K562 treated with DMSO at 1 percent for 48 hours (cell line): Measurements from ENCODE around the gene PTS. TPM values are rescaled to one million over a fixed set of nuclear protein-coding genes. Genes with fewer than 3 reads are reported as not detected.

ENCODE experiments used
- total RNA-seq: library from RNA; unstranded; fragments of 300-600 nt; gene quantifications from 2 replicates; pipeline ENCODE4 v1.2.3, GENCODE V29; 2022; ENCODE audit warnings: low replicate concordance; ENCODE audit errors: extremely low read depth

The PTS gene
- total RNA-seq: not detected in 2 replicates

DNA sequence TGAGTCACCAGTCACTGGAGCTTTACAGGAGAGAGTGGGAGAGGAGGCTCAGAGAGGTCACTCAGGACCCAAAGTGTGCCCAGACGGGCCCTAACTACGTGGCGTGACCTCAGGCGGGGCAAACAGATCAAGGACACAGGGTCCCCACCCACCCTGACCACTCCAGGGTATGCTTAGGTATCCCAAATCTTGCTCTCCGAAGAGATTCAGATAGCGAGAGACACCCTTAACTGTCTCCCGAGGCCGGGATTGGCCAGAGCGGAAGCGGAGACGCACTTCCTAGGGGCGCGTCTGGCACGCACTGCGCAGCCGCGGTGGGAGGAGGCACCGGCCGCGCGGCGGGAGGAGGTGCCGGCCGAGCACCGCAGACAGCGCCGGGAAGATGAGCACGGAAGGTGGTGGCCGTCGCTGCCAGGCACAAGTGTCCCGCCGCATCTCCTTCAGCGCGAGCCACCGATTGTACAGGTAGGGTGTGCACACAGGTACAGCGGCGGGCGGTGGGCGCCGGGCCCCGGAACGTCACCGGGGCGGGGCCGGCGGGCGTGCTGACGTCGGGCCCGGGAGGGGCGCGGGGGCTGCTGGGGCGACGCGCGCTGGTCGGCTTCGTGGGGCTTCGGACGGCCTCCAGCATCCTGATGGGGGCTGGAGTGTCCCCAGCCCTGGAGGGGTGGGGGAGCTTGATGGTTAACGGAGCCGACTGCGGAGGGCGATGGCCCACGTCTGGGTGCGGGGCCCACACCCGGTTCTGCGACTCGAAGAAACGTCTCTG, at the start of gene PTS:
TSS of gene PTS (plus strand) at position 367 of the 769 bp plus-strand sequence. CDS start at position 383, 16 bp downstream.

DNA sequence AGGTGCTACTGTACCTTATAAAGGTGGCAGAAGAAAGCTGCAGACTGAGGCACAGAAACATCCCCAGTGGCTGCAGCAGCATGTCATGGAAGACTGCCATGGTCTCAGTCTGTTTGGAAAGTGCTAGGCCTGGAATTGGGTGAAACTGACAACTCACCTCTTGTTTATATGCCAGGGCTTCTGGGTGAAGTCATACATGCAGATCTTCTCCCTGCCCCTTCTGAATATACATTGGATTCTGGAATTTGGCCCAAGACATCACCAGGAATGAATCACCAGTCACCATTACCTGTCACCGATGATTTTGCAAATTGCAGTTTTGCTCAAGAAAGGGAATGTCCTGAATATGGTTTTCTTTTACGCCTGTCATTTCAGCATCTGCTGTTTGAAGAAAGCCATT, 34.3 kb downstream of the PTS start, which contains the start of gene PLET1:
TSS of gene PLET1 (minus strand) at position 371 of the 400 bp plus-strand sequence. CDS start at position 100, 271 bp downstream.

Other genes with a start within 250 kb of the PTS start
- not detected in 2 replicates for gene DLAT, start 201.0 kb upstream of the PTS start, total RNA-seq
- not detected in 2 replicates for gene PIH1D2, start 152.4 kb upstream of the PTS start, total RNA-seq
- not detected in 2 replicates for gene NKAPD1, start 152.1 kb upstream of the PTS start, total RNA-seq
- 763 TPM in 1 of 2 replicates, not detected in the other for gene TIMM8B, start 139.7 kb upstream of the PTS start, total RNA-seq
- gene SDHD, start 139.6 kb upstream of the PTS start, total RNA-seq: not detected in 2 replicates
- gene IL18, start 62.3 kb upstream of the PTS start, total RNA-seq: not detected in 2 replicates
- not detected in 2 replicates for gene TEX12, start 59.1 kb upstream of the PTS start, total RNA-seq
- not detected in 2 replicates for gene BCO2, start 50.9 kb upstream of the PTS start, total RNA-seq
- gene PLET1, start 34.4 kb downstream of the PTS start, total RNA-seq: not detected in 2 replicates